ENCODE results near the gene NFE2.

Gene NFE2

GRCh38 chr12:54261815-54262402 lies 38.9 kb downstream of the NFE2 start:
- no peak for DNase-seq (ENCODE audit: low spot score)
- TF ChIP-seq CTCF (IDR thresholded peaks at IDR 0.05; ENCODE audit: borderline replicate concordance, control extremely low read depth, extremely low read depth, insufficient read depth, missing control alignments) = no peak
- in situ Hi-C loops (cut with MboI; ENCODE audit: low sequenced_read_pairs, unreplicated experiment) = no loop called here

GRCh38 chr12:54259194-54260011 lies 41.4 kb downstream of the NFE2 start:
- in situ Hi-C loops (cut with MboI; ENCODE audit: low sequenced_read_pairs, unreplicated experiment) = no loop called here
- peak; percentile 84 for DNase-seq (ENCODE audit: low spot score)
- TF ChIP-seq CTCF (IDR thresholded peaks at IDR 0.05; ENCODE audit: borderline replicate concordance, control extremely low read depth, extremely low read depth, insufficient read depth, missing control alignments) = no peak

GRCh38 chr12:54258201-54258681 lies 42.6 kb downstream of the NFE2 start:
- no peak for DNase-seq (ENCODE audit: low spot score)
- no peak for TF ChIP-seq CTCF (IDR thresholded peaks at IDR 0.05; ENCODE audit: borderline replicate concordance, control extremely low read depth, extremely low read depth, insufficient read depth, missing control alignments)
- in situ Hi-C loops (cut with MboI; ENCODE audit: low sequenced_read_pairs, unreplicated experiment) = no loop called here

GRCh38 chr12:54257332-54257731 lies 43.5 kb downstream of the NFE2 start:
- in situ Hi-C loops (cut with MboI; ENCODE audit: low sequenced_read_pairs, unreplicated experiment) = no loop called here
- no peak for DNase-seq (ENCODE audit: low spot score)
- TF ChIP-seq CTCF (IDR thresholded peaks at IDR 0.05; ENCODE audit: borderline replicate concordance, control extremely low read depth, extremely low read depth, insufficient read depth, missing control alignments) = no peak

GRCh38 chr12:54253240-54253639 lies 47.6 kb downstream of the NFE2 start:
- TF ChIP-seq CTCF (IDR thresholded peaks at IDR 0.05; ENCODE audit: borderline replicate concordance, control extremely low read depth, extremely low read depth, insufficient read depth, missing control alignments) = no peak
- in situ Hi-C loops (cut with MboI; ENCODE audit: low sequenced_read_pairs, unreplicated experiment) = no loop called here
- DNase-seq (ENCODE audit: low spot score) = no peak

GRCh38 chr12:54251667-54252284 lies 49.0 kb downstream of the NFE2 start:
- in situ Hi-C loops (cut with MboI; ENCODE audit: low sequenced_read_pairs, unreplicated experiment) = no loop called here
- peak; percentile 36 for TF ChIP-seq CTCF (IDR thresholded peaks at IDR 0.05; ENCODE audit: borderline replicate concordance, control extremely low read depth, extremely low read depth, insufficient read depth, missing control alignments)
- peak; percentile 70 for DNase-seq (ENCODE audit: low spot score)

Data from GM13976 (cell line).